HG03442 (cell line): Measurements from ENCODE around the gene WBP2NL.

Experiments used
- ATAC-seq: cut with Tn5 transposase; IDR thresholded peaks from one replicate; pipeline ENCODE4 v1.9.1; 2021; ENCODE audit warnings: mild to moderate bottlenecking, moderate library complexity; ENCODE audit not compliant: unreplicated experiment

WBP2NL gene

GRCh38 chr22:42026705-42027104 lies 28.1 kb downstream of the WBP2NL start:
- no peak for ATAC-seq

DNA sequence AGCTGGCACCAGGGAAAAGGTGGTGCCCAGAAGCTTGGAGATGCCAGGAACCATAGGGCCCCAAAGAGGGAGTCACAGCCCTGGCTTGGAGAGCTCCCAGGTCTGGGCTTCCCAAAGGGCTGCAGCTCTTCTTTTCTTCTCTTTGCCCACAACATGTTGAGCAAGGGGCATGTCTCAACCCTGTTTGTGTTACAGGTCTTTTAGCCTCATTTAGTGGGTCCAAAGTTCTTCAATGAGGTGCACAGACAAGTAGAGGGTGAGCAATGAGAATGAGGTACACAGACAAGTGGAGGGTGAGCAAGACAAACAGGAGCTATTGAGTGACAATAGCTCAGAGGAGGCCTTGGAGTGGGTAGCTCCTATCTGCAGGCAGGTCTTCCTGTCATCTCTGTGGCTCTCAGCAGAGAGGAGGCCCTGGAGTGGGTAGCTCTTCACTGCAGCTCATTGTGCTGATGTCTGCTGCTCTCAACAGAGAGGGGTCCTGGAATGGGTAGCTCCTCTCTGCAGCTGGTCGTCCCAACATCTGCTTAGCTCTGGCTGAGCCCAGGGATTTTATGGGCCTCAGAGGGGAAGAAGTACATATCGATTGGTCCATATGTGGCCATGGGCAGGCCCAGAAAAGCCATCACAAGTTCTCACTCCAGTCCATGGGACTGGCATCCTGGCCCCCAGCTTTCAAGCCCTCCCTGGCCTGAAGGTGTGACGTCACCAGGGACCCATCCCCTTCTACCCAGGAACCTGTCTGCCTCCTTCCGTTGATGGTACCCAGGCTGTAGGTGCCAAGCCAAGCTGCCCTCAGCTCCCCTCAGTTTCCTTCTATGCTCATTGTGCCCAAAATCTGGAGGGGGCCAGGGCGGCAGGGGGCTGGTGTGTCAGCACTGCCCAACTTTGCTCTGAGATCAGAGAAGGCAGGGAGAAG lies 34.9 kb downstream of the WBP2NL start:
- ATAC-seq = no peak

DNA sequence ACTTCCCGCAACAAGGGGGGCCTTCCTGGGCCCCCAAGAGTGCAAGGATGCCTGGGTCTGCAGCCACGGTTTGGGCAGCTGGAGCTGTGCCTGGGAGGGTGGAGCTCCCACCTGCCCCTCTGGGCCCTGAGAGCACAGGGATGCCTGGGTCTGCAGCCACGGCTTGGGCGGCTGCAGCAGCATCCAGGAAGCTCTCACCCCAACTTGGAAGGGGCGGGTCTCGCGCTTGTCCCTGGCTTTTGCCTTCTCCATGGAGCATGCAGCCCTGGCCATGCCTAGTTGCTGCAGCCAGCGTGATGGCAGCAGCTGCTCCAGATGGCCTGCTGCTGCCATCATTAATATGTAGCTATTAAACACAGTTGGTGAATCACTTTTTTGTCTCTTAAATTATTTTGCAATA lies 36.7 kb downstream of the WBP2NL start:
- ATAC-seq = no peak

GRCh38 chr22:42039271-42039670 lies 40.7 kb downstream of the WBP2NL start:
- no peak for ATAC-seq

DNA sequence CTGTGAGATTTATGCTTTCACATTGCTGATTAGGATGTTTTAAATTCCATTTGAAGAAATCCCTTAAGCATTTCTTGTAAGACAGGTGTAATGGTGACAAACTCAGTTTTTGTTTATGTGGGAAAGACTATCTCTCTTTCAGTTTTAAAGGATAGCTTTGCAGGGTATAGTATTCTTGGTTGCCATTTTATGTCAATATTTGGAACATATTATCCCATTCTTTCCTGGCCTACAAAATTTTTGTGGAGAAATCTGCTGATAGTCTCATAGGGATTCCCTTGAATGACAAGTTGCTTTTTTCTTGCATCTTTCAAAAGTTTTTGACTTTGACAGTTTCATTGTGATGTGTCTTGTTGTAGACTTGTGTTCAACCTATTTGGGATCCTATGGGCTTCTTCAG lies 43.2 kb downstream of the WBP2NL start:
- ATAC-seq = no peak

DNA sequence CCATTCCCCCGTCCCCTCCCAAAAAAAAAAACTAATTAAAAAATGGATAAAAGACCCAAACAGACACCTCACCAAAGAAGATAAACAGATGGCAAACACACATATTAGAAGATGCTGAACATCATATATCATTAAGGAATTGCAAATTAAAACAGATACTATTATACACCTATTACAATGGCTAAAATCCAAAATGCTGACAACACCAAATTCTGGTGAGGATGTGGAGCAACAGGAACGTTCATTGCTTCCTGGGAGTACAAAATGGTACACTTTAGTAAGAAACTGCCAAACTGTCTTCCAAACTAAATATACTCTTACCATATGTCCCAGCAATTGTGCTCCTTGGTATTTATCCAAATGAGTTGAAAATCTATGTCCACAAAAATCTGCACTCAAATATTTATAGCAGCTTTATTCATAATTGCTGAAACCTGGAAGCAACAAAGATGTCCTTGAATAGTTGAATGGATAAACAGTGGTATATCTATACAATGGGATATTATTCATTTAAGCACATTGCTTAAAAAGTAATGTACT lies 52.1 kb downstream of the WBP2NL start:
- ATAC-seq = no peak

GRCh38 chr22:42052765-42053164 lies 54.2 kb downstream of the WBP2NL start:
- no peak for ATAC-seq

DNA sequence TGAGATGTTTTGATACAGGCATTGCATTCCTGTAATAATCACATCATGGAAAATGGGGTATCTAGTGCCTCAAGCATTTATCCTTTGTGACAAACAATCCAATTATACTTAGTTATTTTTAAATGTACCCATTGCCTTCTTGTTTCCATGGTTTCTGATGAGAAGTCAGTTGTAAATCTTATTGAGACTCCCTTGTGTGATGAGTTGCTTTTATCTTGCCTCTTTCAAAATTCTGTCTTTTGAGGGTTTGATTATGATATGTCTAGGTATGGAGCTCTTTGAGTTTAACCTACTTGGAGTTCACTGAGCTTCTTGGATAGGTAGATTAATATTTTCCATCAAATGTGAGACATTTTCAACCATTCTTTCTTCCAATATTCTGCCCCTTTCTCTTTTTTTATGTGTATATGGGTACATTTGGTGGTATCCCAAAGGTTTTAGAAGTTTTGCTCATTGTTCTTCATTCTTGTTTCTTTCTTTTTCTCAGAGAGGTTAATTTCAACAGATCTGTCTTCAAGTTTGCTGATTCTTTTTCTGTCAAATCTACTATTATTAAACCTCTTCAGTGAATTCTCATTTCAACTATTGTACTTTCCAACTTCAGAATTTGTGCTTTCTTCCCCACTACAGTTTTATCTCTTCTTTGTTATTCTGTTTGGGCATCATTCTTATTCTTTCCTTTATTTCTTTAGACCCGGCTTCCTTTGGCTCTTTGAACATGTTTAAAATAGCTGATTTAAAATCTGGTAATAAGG lies 58.3 kb downstream of the WBP2NL start:
- no peak for ATAC-seq

DNA sequence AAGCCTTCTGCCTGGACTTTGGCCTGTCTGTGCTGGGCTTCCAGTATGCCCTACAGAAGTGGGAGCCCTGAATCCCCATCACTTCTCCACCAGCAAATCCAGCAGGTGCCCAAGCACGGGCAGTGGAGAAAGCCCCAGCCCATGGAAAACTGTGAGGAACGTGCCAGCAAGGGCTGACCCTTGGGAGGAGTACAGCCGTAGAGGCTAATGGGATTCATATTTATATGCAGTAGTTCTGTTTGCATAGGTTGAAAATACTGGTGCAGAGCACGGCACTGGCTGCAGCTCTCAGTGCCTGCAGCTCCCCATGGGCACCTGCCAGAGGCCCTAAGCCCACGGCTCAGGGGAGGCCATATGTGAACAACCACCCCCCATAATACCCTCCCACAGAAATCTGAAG lies 61.9 kb downstream of the WBP2NL start:
- ATAC-seq = no peak

- no peak for ATAC-seq
These were observed 62.5 kb downstream of the WBP2NL start for GRCh38 chr22:42061041-42061440.

GRCh38 chr22:42062506-42063170 lies 64.0 kb downstream of the WBP2NL start:
- ATAC-seq = no peak

- no peak for ATAC-seq
These were observed 66.0 kb downstream of the WBP2NL start for GRCh38 chr22:42064629-42065028.

DNA sequence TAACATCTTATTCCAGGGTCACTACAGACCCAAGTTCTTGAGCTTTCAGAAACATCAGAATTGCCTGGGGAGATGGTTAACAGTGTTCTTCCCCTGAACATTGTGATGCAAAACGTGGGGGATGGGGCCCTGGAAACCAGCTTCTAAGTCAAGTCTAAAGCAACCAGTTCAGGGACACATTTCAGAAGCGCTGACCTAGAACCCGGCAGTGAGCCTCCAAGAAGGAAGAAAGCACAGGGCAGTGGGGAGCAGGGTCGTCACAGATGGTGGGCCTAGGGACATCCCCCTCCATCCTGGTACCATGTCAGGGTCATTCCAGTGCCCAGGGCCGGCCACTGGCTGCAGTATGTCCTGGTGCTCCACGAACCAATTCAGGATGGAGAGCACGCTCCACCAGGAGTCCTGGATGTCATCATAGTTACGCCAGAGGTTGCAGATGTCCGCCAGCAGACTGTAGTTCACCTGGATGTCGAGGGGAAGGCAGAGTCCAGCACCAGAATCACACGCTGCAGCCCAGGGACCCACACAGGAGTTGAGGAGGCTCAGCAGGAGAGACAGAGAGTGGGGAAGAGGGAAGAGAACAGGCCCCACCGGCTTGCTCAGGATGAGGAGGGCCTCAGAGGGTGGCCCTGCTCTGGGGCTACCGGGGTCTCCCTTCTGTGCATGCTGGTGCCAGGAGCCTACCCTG lies 67.0 kb downstream of the WBP2NL start:
- no peak for ATAC-seq

DNA sequence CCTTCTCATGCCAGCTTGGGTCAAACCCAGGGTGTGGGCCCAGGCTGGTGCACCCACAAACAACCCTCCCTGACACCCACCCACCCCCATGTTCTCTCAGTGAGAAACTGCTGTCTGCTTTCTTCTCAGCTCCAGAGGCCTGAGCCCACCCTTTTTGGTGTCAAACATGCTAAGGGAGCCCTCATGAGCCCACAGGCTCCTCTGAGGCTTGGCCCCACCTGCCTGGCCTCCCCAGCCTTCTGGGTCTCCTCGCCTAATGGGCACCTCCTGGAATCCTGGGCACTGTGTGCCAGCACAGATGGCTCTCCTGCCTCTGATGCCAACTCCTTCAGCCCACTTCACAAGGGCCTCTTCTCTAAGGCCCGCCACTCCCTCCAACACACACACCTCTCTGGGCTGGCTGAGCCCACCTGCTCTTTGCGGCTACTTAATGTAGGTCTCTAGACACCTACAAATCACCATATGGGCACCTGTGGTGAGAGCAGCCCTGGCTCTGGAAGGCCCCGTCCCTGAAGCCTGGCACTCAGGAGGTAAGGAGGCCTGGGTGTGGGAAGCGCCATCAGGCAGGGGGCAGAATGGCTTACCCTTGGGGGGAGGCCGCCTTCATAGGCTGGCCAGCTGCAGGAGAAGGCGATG lies 67.7 kb downstream of the WBP2NL start:
- ATAC-seq = no peak

DNA sequence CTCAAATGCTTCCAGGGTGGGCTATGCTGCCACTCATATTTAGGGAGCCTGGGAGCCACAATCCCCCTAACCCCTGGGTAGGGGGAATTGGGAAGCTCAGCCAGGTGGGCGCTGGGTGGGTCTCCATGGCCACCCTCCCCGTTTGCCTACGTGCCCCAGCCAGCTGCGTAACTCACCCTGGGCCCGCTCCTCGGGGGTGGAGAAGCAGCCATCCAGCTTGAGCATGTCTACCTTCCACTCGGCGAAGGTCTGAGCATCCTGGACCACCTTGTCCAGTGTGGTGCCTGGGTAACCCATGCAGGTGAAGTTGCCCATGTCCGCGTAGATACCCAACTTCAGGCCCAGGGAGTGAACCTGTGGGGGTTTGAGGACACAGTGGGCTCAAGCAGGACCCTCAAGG lies 68.3 kb downstream of the WBP2NL start:
- ATAC-seq = no peak

DNA sequence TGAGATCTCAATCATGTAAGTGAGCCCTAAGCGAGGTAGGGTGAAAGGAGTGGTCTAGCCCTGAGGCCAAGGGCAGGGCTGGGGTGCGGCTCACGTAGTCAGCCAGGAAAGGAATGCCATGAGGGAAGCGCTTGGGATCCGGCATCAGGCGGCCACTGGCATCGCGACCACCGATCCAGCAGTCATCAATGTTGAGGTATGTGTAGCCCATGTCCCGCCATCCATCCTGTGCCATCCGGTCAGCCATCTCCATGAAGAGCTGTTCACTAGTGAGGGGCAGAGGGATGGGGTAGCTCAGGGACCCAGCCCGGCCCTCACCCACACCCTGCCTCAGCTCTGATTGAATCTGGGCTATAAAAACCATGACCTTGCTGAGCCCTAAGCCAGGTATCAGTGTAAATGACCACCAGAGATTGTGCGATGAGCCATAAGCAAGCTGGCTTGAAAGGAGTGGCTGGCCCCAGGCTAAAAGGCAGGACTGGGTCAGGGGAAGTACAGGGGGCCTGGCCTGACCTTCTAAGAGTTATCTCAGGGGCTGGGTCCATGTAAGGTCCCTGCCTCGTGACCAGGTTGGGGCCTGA lies 69.2 kb downstream of the WBP2NL start:
- no peak for ATAC-seq

DNA sequence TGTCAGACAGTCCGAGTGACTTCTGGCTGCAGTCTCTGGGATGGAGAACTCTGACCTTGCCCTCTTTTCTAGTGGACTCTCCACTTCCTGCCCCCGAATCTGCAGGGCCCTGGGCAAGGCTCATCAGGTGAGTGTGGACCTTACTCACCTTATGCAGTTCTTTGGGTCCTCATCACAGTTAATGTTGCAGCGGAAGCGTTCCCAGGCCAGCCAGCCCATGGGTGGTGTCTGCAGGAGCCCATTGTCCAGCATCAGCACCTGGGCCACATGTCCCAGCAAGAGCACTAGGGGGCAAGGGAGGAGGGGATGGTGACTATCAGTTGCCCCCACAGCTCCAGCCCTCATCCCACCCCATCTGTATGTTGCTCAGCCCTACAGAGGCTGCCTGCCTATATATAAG lies 69.7 kb downstream of the WBP2NL start:
- ATAC-seq = no peak

GRCh38 chr22:42069801-42070516 lies 71.4 kb downstream of the WBP2NL start:
- ATAC-seq = peak; percentile 14
